ENCODE data around the gene SLC2A13.

SLC2A13 gene

DNA sequence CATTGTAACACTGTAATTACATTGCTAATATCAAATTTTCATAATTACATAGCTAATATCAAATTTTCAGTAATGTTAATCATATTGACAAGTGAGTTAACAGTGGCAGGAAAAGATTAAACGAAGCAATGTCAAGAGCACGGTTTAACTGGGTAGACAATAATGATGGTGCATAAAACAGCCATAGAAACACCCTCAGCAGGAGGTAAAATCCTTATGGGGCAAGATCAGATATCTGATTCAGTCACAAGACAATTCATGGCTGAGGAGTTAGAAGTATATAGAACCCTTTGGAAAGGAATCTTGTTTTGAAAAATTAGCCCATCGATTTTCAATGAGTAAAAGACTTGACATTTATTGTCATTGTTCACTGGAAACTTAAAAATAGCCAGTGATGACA is 190.6 kb downstream of the SLC2A13 start:
- no peaks in the 10 kb centered on the region for H3K27me3 ChIP-seq
- no peak overlapping the region for H3K27ac ChIP-seq
- TF ChIP-seq CTCF (IDR thresholded peaks at IDR 0.05), result no peak
- no peaks in the 10 kb centered on the region for H3K9me3 ChIP-seq
- no peaks in the 10 kb centered on the region for H3K36me3 ChIP-seq
- no peaks in the 10 kb centered on the region for H3K4me1 ChIP-seq (ENCODE audit: control insufficient read depth in 1 of 2, insufficient read depth in 1 of 2, low read depth in 1 of 2, low read length in 1 of 2)
- no peak overlapping the region for H3K4me3 ChIP-seq (ENCODE audit: low read depth in 1 of 2, low read length in 1 of 2)

- Histone ChIP-seq H3K27ac (no peak overlapping the region), H3K4me3 (ENCODE audit: low read depth in 1 of 2, low read length in 1 of 2) (no peak overlapping the region), H3K9me3 (no peaks in the 10 kb centered on the region), H3K27me3 (no peaks in the 10 kb centered on the region), H3K4me1 (ENCODE audit: control insufficient read depth in 1 of 2, insufficient read depth in 1 of 2, low read depth in 1 of 2, low read length in 1 of 2) (no peaks in the 10 kb centered on the region), H3K36me3 (no peaks in the 10 kb centered on the region)
- no peak for TF ChIP-seq CTCF (IDR thresholded peaks at IDR 0.05)
Observed at GRCh38 chr12:39912211-39912980, 193.5 kb downstream of the SLC2A13 start.

- Histone ChIP-seq H3K4me1 (ENCODE audit: control insufficient read depth in 1 of 2, insufficient read depth in 1 of 2, low read depth in 1 of 2, low read length in 1 of 2) (no peaks in the 10 kb centered on the region), H3K9me3 (no peaks in the 10 kb centered on the region), H3K36me3 (no peaks in the 10 kb centered on the region), H3K27ac (no peak overlapping the region), H3K4me3 (ENCODE audit: low read depth in 1 of 2, low read length in 1 of 2) (no peak overlapping the region), H3K27me3 (no peaks in the 10 kb centered on the region)
- TF ChIP-seq CTCF (IDR thresholded peaks at IDR 0.05), result no peak
Observed at GRCh38 chr12:39906237-39906636, 199.6 kb downstream of the SLC2A13 start.

GRCh38 chr12:39905152-39905551 is 200.7 kb downstream of the SLC2A13 start:
- H3K36me3 ChIP-seq, result no peaks in the 10 kb centered on the region
- TF ChIP-seq CTCF (IDR thresholded peaks at IDR 0.05), result no peak
- no peaks in the 10 kb centered on the region for H3K9me3 ChIP-seq
- H3K4me3 ChIP-seq (ENCODE audit: low read depth in 1 of 2, low read length in 1 of 2), result no peak overlapping the region
- H3K27me3 ChIP-seq, result no peaks in the 10 kb centered on the region
- no peaks in the 10 kb centered on the region for H3K4me1 ChIP-seq (ENCODE audit: control insufficient read depth in 1 of 2, insufficient read depth in 1 of 2, low read depth in 1 of 2, low read length in 1 of 2)
- H3K27ac ChIP-seq, result no peak overlapping the region

GRCh38 chr12:39902821-39903220 is 203.1 kb downstream of the SLC2A13 start:
- Histone ChIP-seq H3K27ac (no peak overlapping the region), H3K9me3 (no peaks in the 10 kb centered on the region), H3K36me3 (no peaks in the 10 kb centered on the region), H3K27me3 (no peaks in the 10 kb centered on the region), H3K4me3 (ENCODE audit: low read depth in 1 of 2, low read length in 1 of 2) (no peak overlapping the region), H3K4me1 (ENCODE audit: control insufficient read depth in 1 of 2, insufficient read depth in 1 of 2, low read depth in 1 of 2, low read length in 1 of 2) (no peaks in the 10 kb centered on the region)
- no peak for TF ChIP-seq CTCF (IDR thresholded peaks at IDR 0.05)
